Peyer's patch (tissue), 4 donors: Measurements from ENCODE around the gene SRSF11.

ENCODE experiments used
- CTCF ChIP-seq, 6 experiments: fragments of 450-650 bp in 4 of 6; fragments of 200-600 bp in 2 of 6; sonication (generic) in 1 of 6; IDR thresholded peaks; one replicate each; pipeline ENCODE4 v1.5.1; 2017 to 2019; ENCODE audit warnings: antibody characterized with exemption in 6 of 6, mild to moderate bottlenecking in 3 of 6, moderate library complexity in 1 of 6
- POLR2A ChIP-seq, 2 donors: fragments of 450-650 bp; IDR thresholded peaks; one replicate each; pipeline ENCODE4 v1.5.1; 2017; ENCODE audit warnings: antibody characterized with exemption in 2 of 2, mild to moderate bottlenecking in 2 of 2, moderate library complexity in 2 of 2

- no peak for TF ChIP-seq CTCF (IDR thresholded peaks at IDR 0.05)
- TF ChIP-seq POLR2A (IDR thresholded peaks at IDR 0.05) = no peak
Measured at GRCh38 chr1:70171512-70171911, 49.7 kb upstream of the SRSF11 start.
